OCI-LY3 (cell line): ENCODE results near the gene CHRNB4.

Experiments
- H2AFZ ChIP-seq: fragments of 200-600, 300-600 bp; shearing (Covaris generic); 2 replicates; pipeline ENCODE4 v1.6.0; 2014; ENCODE audit warnings: antibody characterized with exemption, low read depth, low read length
- H3K27ac ChIP-seq: fragments of 200-600, 300-600 bp; sonication (generic); 2 replicates; pipeline ENCODE4 v1.5.1; 2014; ENCODE audit warnings: mild to moderate bottlenecking, low read length, moderate library complexity, mixed read lengths
- H3K27me3 ChIP-seq: fragments of 200-600, 300-600 bp; sonication (generic); 2 replicates; pipeline ENCODE4 v1.6.1; 2014; ENCODE audit warnings: low read depth, low read length, mixed read lengths
- H3K36me3 ChIP-seq: fragments of 200-600, 300-600 bp; sonication (generic); replicated peaks from 2 replicates; pipeline ENCODE3; 2014; ENCODE audit warnings: low read depth, low read length, mixed read lengths
- H3K4me1 ChIP-seq: fragments of 300-600, 200-600 bp; sonication (generic); 2 replicates; pipeline ENCODE4 v1.6.1; 2014; ENCODE audit warnings: low read length, mixed read lengths
- H3K4me2 ChIP-seq: fragments of 200-600, 300-600 bp; sonication (generic); 2 replicates; pipeline ENCODE4 v1.6.1; 2014; ENCODE audit warnings: low read length, mixed read lengths
- H3K4me3 ChIP-seq: fragments of 300-600, 200-600 bp; sonication (generic); 2 replicates; pipeline ENCODE4 v1.5.1; 2014; ENCODE audit warnings: antibody characterized with exemption, mild to moderate bottlenecking, low read length, moderate library complexity
- H3K79me2 ChIP-seq: fragments of 300-600, 200-600 bp; shearing (Covaris generic); 2 replicates; pipeline ENCODE4 v1.6.1; 2014; ENCODE audit warnings: mild to moderate bottlenecking, low read length, mixed read lengths
- H3K9ac ChIP-seq: fragments of 300-600, 200-600 bp; shearing (Covaris generic); 2 replicates; pipeline ENCODE4 v1.6.0; 2014; ENCODE audit warnings: mild to moderate bottlenecking, low read length, moderate library complexity
- H3K9me3 ChIP-seq: fragments of 200-600, 300-600 bp; shearing (Covaris generic); 2 replicates; pipeline ENCODE4 v1.6.1; 2014; ENCODE audit warnings: low read length, mixed read lengths; ENCODE audit not compliant: insufficient read depth
- H4K20me1 ChIP-seq: fragments of 200-600, 300-600 bp; sonication (generic); 2 replicates; pipeline ENCODE4 v1.6.1; 2016; ENCODE audit warnings: low read length, mixed read lengths; ENCODE audit not compliant: insufficient read depth
- CTCF ChIP-seq: fragments of 200-600, 300-600 bp; sonication (generic); IDR thresholded peaks from 2 replicates; pipeline ENCODE4 v1.5.1; 2014; ENCODE audit warnings: antibody characterized with exemption, low read length, low read depth
- EZH2phosphoT487 ChIP-seq: fragments of 200-600 bp; shearing (Covaris generic); IDR thresholded peaks from 2 replicates; pipeline ENCODE4 v1.6.1; 2018; ENCODE audit warnings: antibody characterized with exemption, mixed run types, low read depth

CHRNB4 gene

DNA sequence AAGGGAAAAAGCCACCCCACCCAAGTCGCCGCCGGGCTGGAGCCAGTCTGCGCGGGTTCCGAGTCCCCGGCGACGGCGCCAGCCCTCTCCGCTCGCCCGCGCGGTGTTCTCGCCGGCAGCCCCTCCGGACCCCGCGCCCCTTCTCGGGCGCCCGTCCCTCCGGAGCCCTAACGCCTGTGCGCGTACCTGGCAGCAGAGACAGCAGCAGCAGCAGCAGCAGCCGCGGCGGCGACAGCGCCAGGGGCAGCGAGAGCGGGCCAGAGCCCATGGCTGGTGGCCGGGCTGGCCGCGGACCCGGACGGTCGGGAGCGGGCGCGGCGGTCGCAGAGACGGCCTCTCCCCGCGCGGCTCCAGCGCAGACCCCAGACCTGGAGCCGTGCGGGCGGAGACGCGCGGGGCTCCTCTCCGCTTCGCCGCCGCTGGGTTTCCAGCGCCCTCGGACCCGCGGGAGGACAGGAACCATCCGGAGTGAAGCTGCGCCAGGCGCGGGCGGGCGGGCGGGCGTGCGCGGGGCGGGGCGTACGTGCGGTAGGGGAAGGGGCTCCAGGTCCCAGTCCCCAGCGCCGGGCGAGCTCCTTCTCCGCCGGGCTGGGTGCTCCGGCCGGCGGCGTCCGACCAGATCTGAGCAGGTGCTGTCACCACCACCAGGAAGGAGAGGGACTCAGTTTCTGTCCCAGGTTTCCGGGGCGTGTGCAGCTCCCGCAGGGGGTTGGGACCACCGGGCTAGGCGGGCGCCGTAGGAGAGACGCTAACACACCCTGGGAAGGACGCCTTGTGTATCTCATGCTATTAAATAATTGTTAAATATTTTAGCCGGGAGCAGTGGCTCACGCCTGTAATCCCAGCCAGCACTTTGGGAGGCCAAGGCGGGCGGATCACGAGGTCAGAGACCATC lies 20.2 kb downstream of the CHRNB4 start, which contains the start of gene CHRNA3:
TSS of gene CHRNA3 (minus strand) at position 470 of the 895 bp plus-strand sequence. CDS start at position 268, 202 bp downstream.
- Histone ChIP-seq H3K9me3 (no peaks in the 10 kb centered on the region), H4K20me1 (no peaks in the 10 kb centered on the region), H3K4me2 (no peak within 1 kb of the TSS), H3K4me3 (no peak within 1 kb of the TSS), H2AFZ (no peak within 1 kb of the TSS), H3K9ac (no peak within 1 kb of the TSS), H3K36me3 (no peaks in the 10 kb centered on the region), H3K27ac (no peak within 1 kb of the TSS), H3K27me3 (no peaks in the 10 kb centered on the region), H3K4me1 (no peaks in the 10 kb centered on the region), H3K79me2 (no peaks in the 10 kb centered on the region)
- TF ChIP-seq EZH2phosphoT487 (no peak), CTCF (no peak)

DNA sequence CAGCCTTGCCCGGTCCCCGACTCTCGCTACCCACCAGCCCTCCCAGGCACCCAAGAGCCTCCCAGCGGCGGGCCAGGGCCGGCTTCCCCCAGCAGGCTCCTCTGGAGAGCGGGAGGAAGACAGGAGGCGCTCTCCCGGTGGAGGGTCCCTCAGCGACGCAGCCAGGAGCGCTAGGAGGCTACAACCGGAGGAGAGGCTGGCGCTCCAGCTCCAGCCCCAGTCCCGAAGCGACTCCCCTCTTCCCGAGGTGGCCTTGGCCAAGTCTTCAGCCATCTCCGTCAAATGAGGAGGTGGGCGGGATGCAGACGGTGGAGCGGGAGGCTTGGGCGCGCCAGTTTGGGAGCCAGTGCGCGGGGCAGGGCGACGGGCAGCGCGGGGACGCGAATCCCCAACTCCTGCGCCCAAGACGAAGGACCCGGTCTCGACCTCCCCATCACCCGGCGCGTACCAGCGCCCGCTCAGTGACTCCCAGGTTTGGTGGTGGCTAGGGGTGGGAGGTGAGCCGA lies 20.9 kb downstream of the CHRNB4 start:
- Histone ChIP-seq H3K4me3 (no peak overlapping the region), H3K9me3 (no peaks in the 10 kb centered on the region), H2AFZ (no peak overlapping the region), H3K79me2 (no peaks in the 10 kb centered on the region), H3K4me1 (no peaks in the 10 kb centered on the region), H3K27ac (no peak overlapping the region), H3K4me2 (no peak overlapping the region), H3K27me3 (no peaks in the 10 kb centered on the region), H3K9ac (no peak overlapping the region), H3K36me3 (no peaks in the 10 kb centered on the region), H4K20me1 (no peaks in the 10 kb centered on the region)
- no peak for TF ChIP-seq CTCF
- no peak for TF ChIP-seq EZH2phosphoT487

DNA sequence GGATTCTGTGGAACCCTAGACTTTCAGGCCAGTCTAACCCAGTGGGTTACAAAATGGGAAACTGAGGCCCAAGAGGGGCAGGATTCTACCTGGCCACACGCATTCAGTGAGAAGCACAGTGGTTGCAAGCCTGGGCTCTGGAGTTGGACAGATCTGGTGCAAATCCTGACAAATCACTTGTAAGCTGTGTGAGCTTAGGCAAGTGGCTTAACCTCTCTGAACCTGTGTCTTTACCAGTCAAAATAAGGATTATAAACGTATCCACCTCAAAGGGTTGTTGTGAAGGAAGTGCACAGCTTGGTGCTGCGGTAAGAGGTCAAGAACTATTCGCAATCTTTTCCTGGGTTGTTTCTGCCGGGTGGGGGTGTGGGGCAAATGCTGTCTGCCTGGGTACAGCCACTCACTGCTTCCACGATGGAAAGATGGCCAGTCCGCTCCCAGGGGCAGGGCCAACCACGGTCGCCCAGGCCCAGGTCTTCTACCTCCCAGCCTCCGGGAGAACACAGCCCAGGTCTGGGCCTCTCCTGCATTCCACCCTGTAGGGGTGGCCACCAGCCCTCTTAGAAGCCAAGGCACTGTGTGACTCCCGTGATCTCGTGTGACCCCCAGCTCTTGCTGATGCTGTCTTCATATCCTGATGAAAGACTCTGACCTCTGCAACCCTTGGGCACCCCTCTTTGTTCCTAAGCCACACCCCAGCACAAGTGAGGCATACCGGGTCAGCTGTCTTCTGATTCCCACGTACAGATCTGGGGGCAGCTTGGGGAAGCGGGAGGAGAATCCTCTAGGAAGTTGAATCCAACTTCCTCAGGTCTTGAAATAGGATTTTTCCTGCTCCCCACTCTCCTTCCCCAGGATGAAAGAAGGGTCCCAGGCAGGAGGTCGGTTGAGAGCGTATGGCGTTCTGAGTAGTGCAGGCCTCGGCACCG lies 21.7 kb downstream of the CHRNB4 start:
- no peak overlapping the region for H3K9ac ChIP-seq
- no peaks in the 10 kb centered on the region for H3K27me3 ChIP-seq
- H3K27ac ChIP-seq = no peak overlapping the region
- no peaks in the 10 kb centered on the region for H3K4me1 ChIP-seq
- TF ChIP-seq CTCF (no peak), EZH2phosphoT487 (no peak)
- no peaks in the 10 kb centered on the region for H3K36me3 ChIP-seq
- no peaks in the 10 kb centered on the region for H3K9me3 ChIP-seq
- no peaks in the 10 kb centered on the region for H3K79me2 ChIP-seq
- H2AFZ ChIP-seq = no peak overlapping the region
- no peaks in the 10 kb centered on the region for H4K20me1 ChIP-seq
- no peak overlapping the region for H3K4me3 ChIP-seq
- H3K4me2 ChIP-seq = no peak overlapping the region

DNA sequence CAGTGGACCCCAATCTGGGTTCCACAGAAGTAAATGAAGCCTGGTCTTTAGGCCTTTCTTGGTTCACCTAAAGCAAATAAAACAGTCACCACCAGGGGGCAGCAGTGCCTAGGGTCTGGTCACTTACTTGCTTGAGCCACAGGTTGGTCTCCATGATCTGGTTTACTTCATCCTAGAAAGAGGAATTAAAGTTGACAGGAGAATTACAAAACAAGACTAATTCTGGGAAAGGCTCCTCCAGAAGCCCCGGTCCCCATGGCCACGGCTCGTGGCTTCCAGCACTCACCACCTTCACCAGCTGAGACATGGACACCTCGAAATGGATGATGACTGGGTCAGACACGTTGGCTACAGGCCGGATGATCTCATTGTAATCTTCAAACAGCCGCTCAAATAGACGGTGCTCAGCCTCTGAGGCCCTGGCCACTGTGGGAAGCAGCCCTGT lies 22.5 kb downstream of the CHRNB4 start:
- H3K36me3 ChIP-seq = no peaks in the 10 kb centered on the region
- no peaks in the 10 kb centered on the region for H3K9me3 ChIP-seq
- no peak overlapping the region for H3K27ac ChIP-seq
- H3K9ac ChIP-seq = no peak overlapping the region
- peak overlapping the region; percentile 40; the same call in 1 of the 2 replicates for H2AFZ ChIP-seq
- no peaks in the 10 kb centered on the region for H3K79me2 ChIP-seq
- H4K20me1 ChIP-seq = no peaks in the 10 kb centered on the region
- H3K27me3 ChIP-seq = no peaks in the 10 kb centered on the region
- H3K4me2 ChIP-seq = no peak overlapping the region; the same call in 1 of the 2 replicates
- no peak for TF ChIP-seq EZH2phosphoT487
- peak; percentile 96 for TF ChIP-seq CTCF
- no peak overlapping the region for H3K4me3 ChIP-seq
- no peaks in the 10 kb centered on the region for H3K4me1 ChIP-seq
